Gastrocnemius medialis (tissue), 4 donors: ENCODE measurements around the gene MNAT1. TPM values are rescaled to one million over a fixed set of nuclear protein-coding genes. Genes with fewer than 3 reads are reported as not detected.
A peak's percentile ranks its signal among the peaks of the same experiment; 100 is the strongest.

Experiments used
- ATAC-seq, 2 donors: fragments of 150-250 bp; one replicate each; pipeline ENCODE4 v1.9.1; 2016
- DNase-seq, 2 donors: peaks; one replicate each; pipeline ENCODE4 v3.0.0-alpha.2; 2019
- H3K27ac ChIP-seq, 4 donors: fragments of 200-600 bp; sonication (generic); 1 replicate in 1 of 4; 2 replicates in 3 of 4; pipeline ENCODE4 v1.5.1; 2016 to 2018; ENCODE audit warnings: mild to moderate bottlenecking in 2 of 4, moderate library complexity in 1 of 4
- H3K27me3 ChIP-seq, 3 donors: fragments of 200-600 bp; sonication (generic) in 2 of 3; 1 replicate in 1 of 3; 2 replicates in 2 of 3; pipeline versions ENCODE4 v1.5.1 to v1.6.0; 2016 to 2019; ENCODE audit warnings: mild to moderate bottlenecking in 1 of 3, moderate library complexity in 1 of 3
- H3K36me3 ChIP-seq, 2 donors: fragments of 200-600 bp; sonication (generic) in 1 of 2; one replicate each; pipeline ENCODE4 v1.5.1; 2017 to 2018
- H3K4me1 ChIP-seq, 2 donors: fragments of 200-600 bp; sonication (generic) in 1 of 2; one replicate each; pipeline ENCODE4 v1.5.1; 2016 to 2017; ENCODE audit warnings: mild to moderate bottlenecking in 2 of 2
- H3K4me3 ChIP-seq, 4 donors: fragments of 200-600 bp; sonication (generic) in 3 of 4; 1 replicate in 1 of 4; 2 replicates in 3 of 4; pipeline ENCODE4 v1.5.1; 2016 to 2019; ENCODE audit warnings: mild to moderate bottlenecking in 2 of 4
- H3K9me3 ChIP-seq, 3 donors: fragments of 200-600 bp; sonication (generic) in 2 of 3; 1 replicate in 1 of 3; 2 replicates in 2 of 3; pipeline ENCODE4 v1.5.1; 2016 to 2019
- POLR2A ChIP-seq, 2 donors: fragments of 450-650 bp; IDR thresholded peaks; one replicate each; pipeline ENCODE4 v1.6.1; 2017; ENCODE audit warnings: antibody characterized with exemption in 2 of 2, mild to moderate bottlenecking in 2 of 2, moderate library complexity in 2 of 2
- in situ Hi-C, 4 donors: fragments of 200-750 bp; cut with MboI; loops; one replicate each; pipeline versions ENCODE4 v1.15.0 to v1.8.0; 2017; ENCODE audit warnings: low sequenced_read_pairs in 4 of 4
- intact Hi-C: fragments of 100-400 bp; cut with DNase I; formaldehyde crosslinking; loops from one replicate; pipeline ENCODE4 v1.15.1; 2023; ENCODE audit warnings: low total_unique reads
- total RNA-seq, 4 donors: library from RNA; depleted of rRNA; stranded (reverse); fragments of >200 nt; gene quantifications; one replicate each; pipeline versions ENCODE4 v1.1.0 to v1.2.3, GENCODE V29; 2016
- TF ChIP-seq, protein P1 (sequence below), 5 experiments: fragments of 450-650 bp in 3 of 5; fragments of 200-600 bp in 2 of 5; sonication (generic) in 2 of 5; IDR thresholded peaks in 4 of 5; conservative IDR thresholded peaks in 1 of 5; 1 replicate in 4 of 5; 2 replicates in 1 of 5; pipeline ENCODE4 v1.5.1; 2016 to 2019; ENCODE audit warnings: antibody characterized with exemption in 5 of 5, mild to moderate bottlenecking in 3 of 5, moderate library complexity in 3 of 5

The MNAT1 gene
- total RNA-seq, 4 donors from 2014 or later = 50.1 to 69.2 (median 62.0) TPM

DNA sequence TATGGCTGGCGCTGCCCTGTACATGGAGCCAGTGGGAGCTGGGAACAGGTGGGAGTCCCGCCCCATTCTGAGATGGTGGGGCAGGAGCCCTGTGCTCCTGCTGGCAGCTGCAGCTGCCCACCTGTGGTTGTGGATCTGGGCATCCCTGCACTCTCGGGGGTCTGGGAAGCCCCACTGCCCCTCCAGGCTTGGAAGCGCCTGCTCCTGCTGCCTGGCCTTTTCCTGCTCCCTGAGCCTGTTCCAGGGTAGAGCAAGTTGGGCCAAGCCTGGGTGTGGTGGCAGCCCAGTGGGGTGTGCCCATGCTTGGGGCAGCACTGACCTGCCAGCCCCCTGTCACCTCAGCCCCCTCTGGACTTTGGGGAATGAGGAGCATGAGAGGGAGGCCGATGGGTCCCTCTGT is 104.0 kb downstream of the MNAT1 start:
- Histone ChIP-seq H3K27me3 (no peaks in the 10 kb centered on the region), H3K9me3 (no peaks in the 10 kb centered on the region), H3K4me1 (peaks cover 20 to 21% of the 10 kb centered on the region in 2 donors), H3K36me3 (peaks cover 0 to 12% of the 10 kb centered on the region in 2 donors), H3K4me3 (no peak overlapping the region), H3K27ac (peak overlapping the region in 1 of 4 donors; percentile 43)
- DNase-seq (no peak), ATAC-seq (no peak)
- TF ChIP-seq, protein P1, sequence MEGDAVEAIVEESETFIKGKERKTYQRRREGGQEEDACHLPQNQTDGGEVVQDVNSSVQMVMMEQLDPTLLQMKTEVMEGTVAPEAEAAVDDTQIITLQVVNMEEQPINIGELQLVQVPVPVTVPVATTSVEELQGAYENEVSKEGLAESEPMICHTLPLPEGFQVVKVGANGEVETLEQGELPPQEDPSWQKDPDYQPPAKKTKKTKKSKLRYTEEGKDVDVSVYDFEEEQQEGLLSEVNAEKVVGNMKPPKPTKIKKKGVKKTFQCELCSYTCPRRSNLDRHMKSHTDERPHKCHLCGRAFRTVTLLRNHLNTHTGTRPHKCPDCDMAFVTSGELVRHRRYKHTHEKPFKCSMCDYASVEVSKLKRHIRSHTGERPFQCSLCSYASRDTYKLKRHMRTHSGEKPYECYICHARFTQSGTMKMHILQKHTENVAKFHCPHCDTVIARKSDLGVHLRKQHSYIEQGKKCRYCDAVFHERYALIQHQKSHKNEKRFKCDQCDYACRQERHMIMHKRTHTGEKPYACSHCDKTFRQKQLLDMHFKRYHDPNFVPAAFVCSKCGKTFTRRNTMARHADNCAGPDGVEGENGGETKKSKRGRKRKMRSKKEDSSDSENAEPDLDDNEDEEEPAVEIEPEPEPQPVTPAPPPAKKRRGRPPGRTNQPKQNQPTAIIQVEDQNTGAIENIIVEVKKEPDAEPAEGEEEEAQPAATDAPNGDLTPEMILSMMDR (IDR thresholded peaks at IDR 0.05 in 4 of 5, conservative IDR thresholded peaks at IDR 0.05 in 1 of 5) = no peak
- TF ChIP-seq POLR2A (IDR thresholded peaks at IDR 0.05) = no peak
- in situ Hi-C loops = no loop called here
- intact Hi-C loops = no loop called here

DNA sequence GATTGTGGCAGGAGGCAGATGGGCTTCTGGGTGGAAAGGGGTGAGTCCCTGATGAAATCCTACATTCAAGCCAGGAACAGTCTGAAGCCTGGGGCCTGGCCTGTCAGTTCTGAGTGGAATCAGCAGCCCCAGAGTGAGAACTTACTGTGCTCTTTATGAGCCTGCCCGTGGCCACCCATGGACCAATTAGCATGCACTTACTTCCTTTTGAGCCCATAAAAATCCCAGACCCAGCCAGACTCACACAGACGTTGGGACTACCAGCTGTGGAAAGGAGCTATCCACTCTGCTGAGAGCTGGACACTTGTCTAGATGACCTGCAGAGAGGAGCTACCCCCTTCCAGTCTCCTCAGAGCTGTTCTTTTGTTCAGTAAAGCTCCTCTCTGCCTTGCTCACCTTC is 104.5 kb downstream of the MNAT1 start:
- ATAC-seq = no peak
- Histone ChIP-seq H3K27ac (peak overlapping the region in 1 of 4 donors; percentile 43), H3K4me3 (no peak overlapping the region), H3K4me1 (peaks cover 20 to 21% of the 10 kb centered on the region in 2 donors), H3K36me3 (peaks cover 0 to 12% of the 10 kb centered on the region in 2 donors), H3K9me3 (no peaks in the 10 kb centered on the region), H3K27me3 (no peaks in the 10 kb centered on the region)
- intact Hi-C loops = no loop called here
- no peak for DNase-seq
- no peak for TF ChIP-seq POLR2A (IDR thresholded peaks at IDR 0.05)
- TF ChIP-seq, protein P1 (IDR thresholded peaks at IDR 0.05 in 4 of 5, conservative IDR thresholded peaks at IDR 0.05 in 1 of 5) = no peak
- in situ Hi-C loops = no loop called here

DNA sequence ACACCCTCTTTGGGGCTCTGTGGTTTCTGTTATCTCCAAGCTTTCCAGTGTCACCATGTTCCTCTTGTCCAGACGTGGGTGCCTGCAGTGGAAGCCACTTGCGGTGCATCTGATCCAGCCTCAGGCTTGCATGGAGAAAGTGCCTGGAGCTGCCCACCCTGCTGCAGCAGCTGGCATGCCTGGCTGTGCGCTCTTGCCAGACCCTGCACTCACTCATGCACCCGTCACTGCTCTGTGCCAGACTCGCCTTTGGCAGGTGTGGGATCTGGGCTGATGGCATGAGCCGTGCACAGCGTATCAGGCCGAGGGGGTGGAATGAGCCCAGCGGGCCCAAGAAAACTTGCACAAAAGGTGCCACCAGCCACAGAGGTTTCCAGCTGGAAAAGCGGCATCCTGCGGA is 105.1 kb downstream of the MNAT1 start:
- Histone ChIP-seq H3K27me3 (no peaks in the 10 kb centered on the region), H3K36me3 (peaks cover 0 to 12% of the 10 kb centered on the region in 2 donors), H3K4me1 (peaks cover 20 to 21% of the 10 kb centered on the region in 2 donors), H3K4me3 (no peak overlapping the region), H3K27ac (peak overlapping the region in 2 of 4 donors; percentile 33 to 43), H3K9me3 (no peaks in the 10 kb centered on the region)
- ATAC-seq = peak; percentile 80 to 89
- intact Hi-C loops (no loop called here), in situ Hi-C loops (no loop called here)
- DNase-seq = peak in 1 of 2 donors; percentile 68
- TF ChIP-seq, protein P1 (IDR thresholded peaks at IDR 0.05 in 4 of 5, conservative IDR thresholded peaks at IDR 0.05 in 1 of 5) = no peak
- TF ChIP-seq POLR2A (IDR thresholded peaks at IDR 0.05) = no peak

DNA sequence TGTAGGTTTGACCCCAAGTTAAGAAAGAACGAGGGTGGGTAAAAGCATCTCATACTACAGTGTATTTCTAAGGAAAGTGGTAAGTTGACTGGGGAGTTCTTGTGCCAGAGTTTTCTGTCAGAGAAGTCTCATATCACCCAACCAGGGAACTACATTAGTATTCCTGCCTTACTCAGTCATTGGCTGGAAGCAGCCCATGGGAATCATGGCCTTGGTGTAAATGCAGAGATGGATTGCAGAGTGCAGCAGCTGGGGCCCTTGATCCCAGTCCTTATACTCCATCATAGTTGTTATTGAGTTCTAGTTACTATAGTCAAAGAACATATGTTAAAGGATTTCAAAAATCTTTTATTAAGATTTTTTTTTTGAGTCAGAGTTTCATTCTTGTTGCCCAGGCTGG is 105.8 kb downstream of the MNAT1 start:
- peak overlapping the region in 2 of 4 donors; percentile 33 to 43 for H3K27ac ChIP-seq

More for the DNA sequence above, 105.8 kb downstream of the MNAT1 start:
- in situ Hi-C loops = no loop called here
- DNase-seq (no peak), ATAC-seq (peak in 1 of 2 donors; percentile 40)
- Histone ChIP-seq H3K36me3 (peaks cover 0 to 12% of the 10 kb centered on the region in 2 donors), H3K4me3 (no peak overlapping the region), H3K4me1 (peaks cover 20 to 21% of the 10 kb centered on the region in 2 donors), H3K27me3 (no peaks in the 10 kb centered on the region), H3K9me3 (no peaks in the 10 kb centered on the region)
- TF ChIP-seq, protein P1 (IDR thresholded peaks at IDR 0.05 in 4 of 5, conservative IDR thresholded peaks at IDR 0.05 in 1 of 5) = no peak
- TF ChIP-seq POLR2A (IDR thresholded peaks at IDR 0.05) = no peak
- intact Hi-C loops = no loop called here
